Activated CD8-positive, alpha-beta memory T cell treated with anti-CD3 and anti-CD28 coated beads for 1 hour (primary cell): ENCODE data around the gene TCF12.
A peak's percentile ranks its signal among the peaks of the same experiment; 100 is the strongest.
"Not testable (repeated sequence)": the region's sequence is repeated elsewhere in the genome, so short reads cannot be mapped to it uniquely, and the experiment has no call there.

Experiments used
- DNase-seq, 2 donors: peaks; one replicate each; pipeline ENCODE4 v3.0.0-alpha.2; 2020; ENCODE audit warnings: low read depth in 1 of 2; ENCODE audit errors: extremely low read depth in 1 of 2

TCF12 gene

GRCh38 chr15:56913670-56914069 is 4.8 kb upstream of the TCF12 start:
- no peak for DNase-seq

- no peak for DNase-seq
Measured at GRCh38 chr15:56915888-56916287, 2.6 kb upstream of the TCF12 start.

GRCh38 chr15:56916825-56917477 is 1.5 kb upstream of the TCF12 start:
- no peak for DNase-seq

- DNase-seq, result no peak
Measured at GRCh38 chr15:56917652-56918045, 795 bp upstream of the TCF12 start.

- DNase-seq, result peak; percentile 17 to 33
Measured at GRCh38 chr15:56919031-56919608, 676 bp downstream of the TCF12 start.

GRCh38 chr15:56919609-56920366 is 1.3 kb downstream of the TCF12 start:
- DNase-seq, result no peak

GRCh38 chr15:56920367-56920627 is 1.9 kb downstream of the TCF12 start:
- DNase-seq, result no peak

GRCh38 chr15:56923174-56923591 is 4.7 kb downstream of the TCF12 start:
- DNase-seq, result no peak

GRCh38 chr15:56927816-56928215 is 9.4 kb downstream of the TCF12 start:
- DNase-seq, result no peak

- DNase-seq, result no peak
Measured at GRCh38 chr15:56929399-56929798, 11.0 kb downstream of the TCF12 start.

- DNase-seq, result no peak
Measured at GRCh38 chr15:56929933-56930332, 11.5 kb downstream of the TCF12 start.

GRCh38 chr15:56930669-56931313 is 12.3 kb downstream of the TCF12 start:
- no peak for DNase-seq

GRCh38 chr15:56931639-56932508 is 13.4 kb downstream of the TCF12 start:
- DNase-seq, result no peak

GRCh38 chr15:56932509-56932868 is 14.0 kb downstream of the TCF12 start:
- not testable (repeated sequence) for DNase-seq

GRCh38 chr15:56933410-56933809 is 15.0 kb downstream of the TCF12 start:
- no peak for DNase-seq

- no peak for DNase-seq
Measured at GRCh38 chr15:56933811-56934210, 15.4 kb downstream of the TCF12 start.

GRCh38 chr15:56934269-56934668 is 15.8 kb downstream of the TCF12 start:
- DNase-seq, result no peak

- DNase-seq, result no peak
Measured at GRCh38 chr15:56936929-56937328, 18.5 kb downstream of the TCF12 start.

GRCh38 chr15:56939257-56939656 is 20.8 kb downstream of the TCF12 start:
- DNase-seq, result no peak

- DNase-seq, result no peak
Measured at GRCh38 chr15:56940388-56940787, 21.9 kb downstream of the TCF12 start.

- no peak for DNase-seq
Measured at GRCh38 chr15:56942118-56942517, 23.7 kb downstream of the TCF12 start.
